NCI-H1694 treated with DMSO at 0.1 percent for 48 hours (cell line): Measurements from ENCODE around the gene NFKBIE.
A peak's percentile ranks its signal among the peaks of the same experiment; 100 is the strongest.
"Not testable (repeated sequence)": the region's sequence is repeated elsewhere in the genome, so short reads cannot be mapped to it uniquely, and the experiment has no call there.

ENCODE experiments used
- DNase-seq: peaks from one replicate; lab custom pipeline; 2025; lab: John Stamatoyannopoulos, UW

Gene NFKBIE

DNA sequence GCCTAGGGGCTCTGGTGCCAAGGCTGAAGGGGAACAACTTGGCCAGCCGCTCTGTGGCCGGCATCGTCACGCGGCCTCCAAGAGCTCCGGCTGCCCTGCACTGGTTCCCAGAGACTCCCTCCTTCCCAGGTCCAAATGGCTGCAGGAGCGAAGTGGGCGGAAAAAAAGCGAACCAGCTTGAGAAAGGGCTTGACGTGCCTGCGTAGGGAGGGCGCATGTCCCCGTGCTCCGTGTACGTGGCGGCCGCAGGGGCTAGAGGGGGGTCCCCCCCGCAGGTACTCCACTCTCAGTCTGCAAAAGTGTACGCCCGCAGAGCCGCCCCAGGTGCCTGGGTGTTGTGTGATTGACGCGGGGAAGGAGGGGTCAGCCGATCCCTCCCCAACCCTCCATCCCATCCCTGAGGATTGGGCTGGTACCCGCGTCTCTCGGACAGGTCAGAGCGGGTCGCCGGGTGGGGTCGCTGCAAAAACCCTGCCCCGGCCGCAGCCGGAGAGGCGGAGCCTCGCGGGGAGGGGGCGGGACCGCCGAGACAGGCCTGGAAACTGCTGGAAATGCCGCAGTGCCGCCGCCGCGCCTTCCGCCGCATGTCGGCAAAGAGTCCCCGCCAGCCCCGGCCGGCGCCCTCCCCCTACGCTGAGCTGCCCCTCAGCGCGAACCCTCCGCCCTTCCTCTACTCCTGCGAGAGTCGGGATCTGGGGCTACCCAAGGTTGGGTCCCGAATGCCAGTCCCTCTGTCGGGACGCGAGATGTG is 19.3 kb downstream of the NFKBIE start:
- peak; percentile 26 for DNase-seq

DNA sequence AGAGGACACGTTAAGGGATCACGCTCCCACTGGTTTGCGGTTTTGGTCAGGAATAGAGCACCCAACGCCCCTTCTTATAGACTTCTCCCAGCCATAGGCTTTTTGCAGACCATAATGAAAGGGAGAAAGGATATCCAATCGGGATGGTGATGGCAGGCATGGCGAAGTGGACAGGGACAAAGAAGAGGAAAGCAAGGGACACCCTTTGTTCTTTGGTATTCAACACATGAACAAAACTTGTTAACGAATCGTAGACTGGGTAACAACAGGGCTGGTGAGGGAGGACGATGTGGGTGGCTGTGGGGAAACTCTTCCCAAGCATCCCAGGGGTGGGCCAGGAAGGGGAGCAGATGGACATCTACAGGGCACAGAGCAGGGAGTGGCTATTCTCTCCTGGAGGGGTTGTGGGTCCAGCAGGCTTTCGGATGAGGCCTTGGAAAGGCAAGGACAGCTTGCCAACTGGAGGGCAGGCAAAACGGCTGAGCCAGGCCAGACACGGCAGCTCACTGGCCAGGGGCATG is 19.9 kb downstream of the NFKBIE start:
- no peak for DNase-seq

DNA sequence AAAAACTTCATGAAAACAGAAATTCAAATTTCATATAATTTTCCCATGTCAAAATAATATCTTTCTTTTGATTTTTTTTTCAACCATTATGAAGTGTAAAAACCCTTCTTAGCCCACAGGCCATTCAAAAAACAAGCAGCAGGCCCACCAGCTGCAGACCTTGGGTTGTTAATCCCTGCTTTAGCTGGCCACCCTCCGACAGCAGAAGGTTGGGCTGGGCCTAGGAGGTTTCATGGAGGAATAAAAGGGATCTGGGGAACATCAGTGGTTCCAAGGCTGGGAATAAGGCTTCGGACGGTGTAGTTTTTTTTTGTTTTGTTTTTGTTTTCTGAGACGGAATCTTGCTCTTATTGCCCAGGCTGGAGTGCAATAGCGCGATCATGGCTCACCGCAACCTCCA is 22.0 kb downstream of the NFKBIE start:
- no peak for DNase-seq

DNA sequence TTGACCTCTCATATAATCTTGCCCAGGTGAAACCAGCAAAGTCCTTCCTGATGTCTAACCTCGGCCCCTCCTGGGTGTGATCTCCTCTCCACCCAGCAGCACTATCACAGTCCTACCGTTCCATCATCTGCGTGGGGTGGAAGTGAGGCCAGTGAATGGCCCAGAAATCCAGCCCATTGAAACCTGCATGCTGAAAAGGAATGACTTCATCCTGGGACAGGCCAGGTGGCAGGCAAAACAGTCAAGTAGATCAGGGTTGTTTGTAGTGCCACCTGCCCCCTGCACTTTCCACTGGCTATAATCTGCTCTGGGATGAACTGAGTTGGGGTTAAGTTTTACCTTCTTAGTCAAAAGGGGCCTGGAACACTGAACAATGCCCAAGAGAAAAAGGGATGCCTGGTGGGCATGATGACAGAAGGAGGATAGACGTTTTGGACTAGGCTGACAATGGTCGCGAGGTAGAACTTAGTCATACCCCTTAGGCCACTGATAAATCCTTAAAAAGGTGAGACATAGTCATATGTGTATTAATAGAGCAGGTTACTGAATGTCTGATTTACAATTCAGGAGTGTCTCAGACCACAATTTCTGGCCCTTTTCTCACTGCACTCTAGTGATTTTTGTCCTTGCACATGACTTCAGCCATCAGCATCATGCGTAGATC is 26.5 kb downstream of the NFKBIE start:
- no peak for DNase-seq

DNA sequence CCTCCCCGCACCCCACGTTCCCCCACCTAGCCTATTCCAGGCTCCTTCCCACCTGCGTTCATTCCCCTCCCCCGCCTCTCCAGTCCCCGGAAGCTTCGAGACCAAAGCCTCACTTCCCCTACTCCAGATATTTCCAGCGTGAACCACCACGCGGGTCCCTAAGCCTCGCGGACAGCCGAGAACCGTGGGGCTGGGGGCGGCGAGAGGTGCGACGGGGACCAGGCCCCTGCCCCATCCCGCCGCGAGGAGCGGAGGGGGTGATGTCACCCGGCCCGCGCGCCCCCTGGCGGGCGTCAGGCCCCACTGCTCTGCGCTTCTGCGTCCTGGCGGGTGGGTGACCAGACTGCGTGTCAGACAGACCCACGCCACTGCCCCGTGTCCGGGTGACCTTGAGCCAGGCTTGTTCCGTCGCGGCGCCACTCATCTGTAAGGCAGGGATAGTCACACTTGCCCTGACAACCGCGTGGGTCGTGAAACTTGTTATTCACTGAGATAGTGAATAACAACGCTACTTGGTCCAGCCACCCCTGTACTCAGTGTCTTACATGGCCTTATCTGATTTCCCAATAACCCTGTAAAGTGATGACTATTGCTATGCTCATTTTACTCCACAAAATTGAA is 27.4 kb downstream of the NFKBIE start:
- peak; percentile 23 for DNase-seq

DNA sequence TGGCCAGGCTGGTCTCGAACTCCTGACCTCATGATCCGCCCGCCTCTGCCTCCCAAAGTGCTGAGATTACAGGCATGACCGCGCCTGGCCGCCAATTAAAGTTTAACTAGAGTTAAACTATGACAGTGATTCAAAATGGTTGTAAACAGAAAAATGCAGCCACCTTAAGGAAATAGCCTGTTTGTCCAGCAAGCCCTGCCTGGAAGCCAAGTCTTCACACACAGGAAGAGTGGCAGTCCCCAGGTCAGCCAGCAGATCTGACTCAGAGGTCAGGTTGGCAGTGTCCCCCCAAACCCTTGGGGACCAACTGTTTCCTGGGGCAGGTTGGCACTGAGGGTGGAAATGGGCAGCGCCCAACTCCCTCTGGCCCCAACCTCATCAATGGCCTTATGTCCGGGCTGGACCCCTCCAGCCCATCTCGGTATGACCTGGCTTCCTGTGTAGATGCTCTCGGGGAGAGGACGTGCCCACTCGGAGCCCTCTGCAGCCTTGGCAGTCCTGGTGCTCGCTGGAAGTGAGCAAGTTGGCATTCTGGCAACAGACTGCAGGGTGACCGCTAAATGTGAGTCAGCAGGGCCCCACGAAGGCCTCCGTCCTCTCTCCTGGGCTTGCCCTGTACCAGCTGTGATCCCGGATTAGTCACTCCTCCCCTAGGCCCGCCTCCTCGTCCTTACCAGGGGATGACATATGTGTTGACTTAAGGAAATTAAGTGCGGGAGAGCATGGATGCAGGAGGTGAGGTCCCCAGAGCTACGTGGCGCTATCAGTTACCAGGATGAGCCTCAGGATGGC is 28.1 kb downstream of the NFKBIE start:
- peak; percentile 69 for DNase-seq

DNA sequence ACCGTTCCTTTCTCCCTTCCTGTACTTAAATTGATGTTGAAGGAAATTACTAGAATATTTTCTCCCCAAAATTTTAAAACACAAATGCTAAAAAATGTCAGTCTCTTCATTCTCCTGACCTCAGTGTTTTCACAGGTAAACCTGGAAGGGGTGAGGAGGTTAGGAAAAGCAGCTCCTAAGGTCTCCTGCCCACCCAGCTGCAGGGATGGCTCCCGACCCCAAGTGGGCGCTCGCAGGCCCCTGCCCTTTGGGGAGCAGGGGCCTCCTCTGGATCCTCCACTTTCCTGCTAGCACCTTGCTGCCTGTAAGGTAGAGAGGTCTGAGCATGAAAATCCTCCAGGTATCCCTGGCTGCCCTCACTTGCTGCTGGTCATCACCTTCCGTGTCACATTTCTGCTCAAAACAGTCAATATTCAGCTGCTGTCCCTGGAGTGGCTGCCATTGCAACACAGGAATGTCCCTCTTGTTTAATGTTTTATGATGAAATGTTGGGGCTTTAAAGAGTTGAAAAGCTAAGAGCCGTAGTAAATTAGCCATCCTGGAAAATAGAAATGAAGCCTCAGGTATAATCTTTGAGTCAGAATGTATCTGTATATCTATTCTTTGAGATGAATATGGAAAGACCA is 29.3 kb downstream of the NFKBIE start:
- no peak for DNase-seq

DNA sequence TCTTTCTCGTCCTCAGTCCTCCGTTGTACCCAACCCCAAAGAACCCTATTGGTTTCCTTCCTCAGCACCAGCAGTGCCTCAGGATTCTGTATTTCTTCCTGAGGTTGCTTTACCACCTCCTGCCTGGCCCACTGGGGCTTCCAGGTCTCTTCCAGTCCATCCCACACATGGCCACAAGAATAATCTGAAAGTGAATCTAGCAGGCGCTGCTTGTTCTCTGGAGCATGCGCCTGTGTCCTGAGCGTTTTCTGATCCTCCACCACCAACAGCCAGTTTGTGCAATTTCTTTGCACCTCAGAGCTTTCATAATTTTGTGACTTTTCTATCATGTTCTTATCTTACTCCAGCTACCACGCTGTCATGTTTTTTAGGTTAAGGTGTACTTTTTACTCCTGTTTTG is 30.1 kb downstream of the NFKBIE start:
- DNase-seq, result no peak

DNA sequence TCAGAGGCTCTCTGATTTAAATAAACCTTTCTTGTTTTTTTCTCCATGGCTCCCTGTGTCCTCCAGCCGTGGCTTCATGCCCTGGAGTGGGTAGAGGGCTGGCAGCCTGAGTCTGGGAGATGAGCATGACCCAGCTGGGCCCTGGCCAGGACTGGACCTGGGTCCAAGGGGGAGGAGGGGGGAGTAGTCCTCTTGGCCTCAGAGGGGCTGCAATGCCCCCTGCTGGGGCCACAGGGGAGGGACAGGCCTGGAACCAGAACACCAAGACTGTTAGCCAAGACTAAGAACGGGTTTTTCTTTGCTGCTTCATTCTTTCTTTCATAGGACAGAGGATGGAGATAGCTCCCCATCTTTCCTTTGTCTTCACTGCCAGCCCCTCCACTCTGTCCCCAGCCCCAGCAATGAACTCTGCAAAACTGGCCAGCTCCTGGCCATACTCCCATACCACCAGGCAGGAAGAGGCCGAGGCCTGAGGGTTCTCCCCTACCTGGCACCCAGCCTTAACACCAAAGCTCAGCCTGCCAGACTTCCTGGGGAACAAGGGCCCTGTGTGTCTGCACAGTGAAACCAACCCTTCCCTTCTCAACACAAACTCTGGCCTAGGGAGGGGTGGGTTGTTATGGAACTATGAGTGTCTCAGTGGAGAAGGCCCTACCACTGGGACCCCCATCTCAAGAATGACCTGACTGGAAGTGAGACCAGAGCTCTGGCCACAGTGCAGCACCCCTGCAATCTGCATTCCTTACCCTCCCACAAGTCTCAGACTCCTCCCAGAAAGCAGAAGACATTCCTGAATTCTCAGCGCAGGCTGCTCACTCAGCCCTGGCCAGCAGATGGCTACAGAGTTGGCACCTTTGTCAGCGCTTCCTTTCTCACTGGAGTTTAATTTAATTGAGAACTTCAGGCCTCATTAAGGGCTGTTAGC is 31.0 kb downstream of the NFKBIE start:
- peak; percentile 13 for DNase-seq

DNA sequence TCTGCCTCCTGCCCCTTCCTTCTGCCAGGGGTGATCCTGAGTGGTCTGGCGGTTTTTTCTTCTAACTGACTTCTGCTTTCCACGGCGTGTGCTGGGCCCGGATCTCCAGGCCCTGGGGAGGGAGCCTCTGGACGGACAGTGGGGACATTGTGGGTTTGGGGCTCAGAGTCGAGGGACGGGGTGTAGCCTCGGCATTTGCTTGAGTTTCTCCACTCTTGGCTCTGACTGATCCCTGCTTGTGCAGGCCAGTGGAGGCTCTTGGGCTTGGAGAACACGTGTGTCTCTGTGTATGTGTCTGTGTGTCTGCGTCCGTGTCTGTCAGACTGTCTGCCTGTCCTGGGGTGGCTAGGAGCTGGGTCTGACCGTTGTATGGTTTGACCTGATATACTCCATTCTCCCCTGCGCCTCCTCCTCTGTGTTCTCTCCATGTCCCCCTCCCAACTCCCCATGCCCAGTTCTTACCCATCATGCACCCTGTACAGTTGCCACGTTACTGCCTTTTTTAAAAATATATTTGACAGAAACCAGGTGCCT is 31.7 kb downstream of the NFKBIE start:
- no peak for DNase-seq

DNA sequence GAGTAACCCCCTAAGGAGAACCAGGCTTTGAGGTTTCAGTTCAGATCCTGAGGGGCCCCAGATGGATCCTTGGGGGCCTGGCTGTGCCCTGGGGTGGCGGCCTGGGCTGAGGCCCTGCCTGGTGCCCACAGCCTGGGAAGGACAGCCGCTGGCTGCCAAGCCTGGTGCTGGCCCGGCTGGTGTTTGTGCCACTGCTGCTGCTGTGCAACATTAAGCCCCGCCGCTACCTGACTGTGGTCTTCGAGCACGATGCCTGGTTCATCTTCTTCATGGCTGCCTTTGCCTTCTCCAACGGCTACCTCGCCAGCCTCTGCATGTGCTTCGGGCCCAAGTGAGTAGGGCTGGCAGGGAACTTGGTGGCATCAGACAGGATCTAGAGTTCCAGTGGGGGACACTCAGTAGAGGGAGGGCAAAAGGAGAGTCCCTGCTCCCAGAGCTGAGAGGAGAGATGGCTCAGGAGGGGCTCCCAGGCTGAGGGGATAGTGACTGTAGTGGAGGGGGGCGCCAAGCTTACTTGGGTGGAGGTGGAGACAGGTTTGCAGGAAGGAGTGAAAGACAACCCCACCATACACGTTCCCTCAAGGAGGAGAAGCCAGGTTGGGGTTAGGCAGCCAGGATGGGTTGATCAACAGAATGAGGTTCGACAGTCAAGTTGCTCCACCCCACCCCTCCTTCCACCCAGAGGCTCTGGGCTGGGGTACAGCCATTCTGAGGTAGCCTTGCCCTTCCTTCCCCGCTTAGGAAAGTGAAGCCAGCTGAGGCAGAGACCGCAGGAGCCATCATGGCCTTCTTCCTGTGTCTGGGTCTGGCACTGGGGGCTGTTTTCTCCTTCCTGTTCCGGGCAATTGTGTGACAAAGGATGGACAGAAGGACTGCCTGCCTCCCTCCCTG is 32.4 kb downstream of the NFKBIE start:
- no peak for DNase-seq

DNA sequence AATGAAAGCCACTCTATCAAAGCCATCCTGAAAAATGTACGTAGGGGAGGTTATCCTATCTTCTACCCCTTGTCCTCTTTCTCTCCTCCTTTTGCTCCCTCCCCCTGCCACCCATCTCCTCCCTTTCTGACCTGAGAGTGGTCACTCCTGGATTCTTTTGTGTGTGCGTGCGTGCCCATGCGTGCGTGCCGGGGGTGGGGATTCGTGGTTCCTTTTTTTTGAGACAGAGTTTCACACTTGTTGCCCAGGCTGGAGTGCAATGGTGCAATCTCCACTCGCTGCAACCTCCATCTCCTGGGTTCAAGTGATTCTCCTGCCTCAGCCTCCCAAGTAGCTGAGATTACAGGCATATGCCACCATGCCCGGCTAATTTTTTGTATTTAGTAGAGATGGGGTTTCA is 33.9 kb downstream of the NFKBIE start:
- DNase-seq, result not testable (repeated sequence)

DNA sequence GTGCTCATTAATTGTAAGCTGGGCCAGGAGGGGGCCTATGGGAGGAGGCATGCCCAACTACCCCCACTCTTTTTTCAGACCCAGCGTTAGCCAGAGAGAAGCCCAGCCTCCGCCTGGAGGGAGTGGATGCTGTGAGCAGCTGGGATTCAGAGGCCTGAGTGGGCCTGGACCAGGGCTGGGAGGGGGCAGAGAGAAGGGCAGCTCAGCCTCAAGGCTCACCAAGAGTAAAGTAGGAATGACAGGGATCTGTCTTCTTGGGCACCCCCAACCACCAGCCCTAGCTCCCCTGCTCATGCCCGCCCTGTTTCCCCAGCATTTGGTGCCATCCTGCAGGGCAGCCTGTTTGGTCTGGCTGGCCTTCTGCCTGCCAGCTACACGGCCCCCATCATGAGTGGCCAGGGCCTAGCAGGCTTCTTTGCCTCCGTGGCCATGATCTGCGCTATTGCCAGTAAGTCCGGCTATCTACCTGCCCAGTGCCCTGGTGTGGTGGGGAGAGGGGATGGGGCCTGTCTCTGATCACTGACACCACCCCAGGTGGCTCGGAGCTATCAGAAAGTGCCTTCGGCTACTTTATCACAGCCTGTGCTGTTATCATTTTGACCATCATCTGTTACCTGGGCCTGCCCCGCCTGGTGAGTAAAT is 35.2 kb downstream of the NFKBIE start:
- no peak for DNase-seq

DNA sequence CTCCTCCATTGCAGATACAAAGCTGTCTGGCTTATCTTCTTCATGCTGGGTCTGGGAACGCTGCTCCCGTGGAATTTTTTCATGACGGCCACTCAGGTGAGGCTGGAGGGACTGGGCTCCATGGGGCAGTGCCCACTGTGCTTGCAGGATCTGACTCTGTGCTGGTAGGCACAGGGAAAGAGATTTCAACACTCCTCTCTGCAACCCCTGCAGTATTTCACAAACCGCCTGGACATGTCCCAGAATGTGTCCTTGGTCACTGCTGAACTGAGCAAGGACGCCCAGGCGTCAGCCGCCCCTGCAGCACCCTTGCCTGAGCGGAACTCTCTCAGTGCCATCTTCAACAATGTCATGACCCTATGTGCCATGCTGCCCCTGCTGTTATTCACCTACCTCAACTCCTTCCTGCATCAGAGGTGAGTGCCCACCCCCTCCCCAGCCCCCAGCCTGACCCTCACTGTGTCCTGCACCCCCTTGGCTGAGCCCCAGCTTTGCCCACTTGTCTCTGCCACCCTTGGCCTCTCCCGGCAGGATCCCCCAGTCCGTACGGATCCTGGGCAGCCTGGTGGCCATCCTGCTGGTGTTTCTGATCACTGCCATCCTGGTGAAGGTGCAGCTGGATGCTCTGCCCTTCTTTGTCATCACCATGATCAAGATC is 35.8 kb downstream of the NFKBIE start:
- no peak for DNase-seq

DNA sequence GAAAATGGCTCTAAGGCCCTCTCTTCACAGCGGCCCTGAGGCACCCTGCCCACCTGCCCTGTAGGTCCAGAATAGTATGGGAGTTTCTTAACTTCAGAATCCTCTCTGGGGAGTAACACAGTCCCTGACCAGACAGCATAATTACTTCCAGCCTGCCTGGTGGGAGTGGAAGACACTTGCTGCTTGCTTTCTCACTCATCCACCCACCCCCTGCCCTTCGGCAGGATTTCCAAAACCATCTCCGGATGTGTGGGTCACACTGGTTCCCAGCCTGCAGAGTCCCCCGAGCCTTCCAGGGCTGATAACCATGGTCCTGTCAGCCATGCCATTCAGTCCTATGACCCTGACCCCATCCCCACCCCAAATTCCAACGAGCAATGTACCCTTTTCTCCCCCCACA is 36.5 kb downstream of the NFKBIE start:
- no peak for DNase-seq

DNA sequence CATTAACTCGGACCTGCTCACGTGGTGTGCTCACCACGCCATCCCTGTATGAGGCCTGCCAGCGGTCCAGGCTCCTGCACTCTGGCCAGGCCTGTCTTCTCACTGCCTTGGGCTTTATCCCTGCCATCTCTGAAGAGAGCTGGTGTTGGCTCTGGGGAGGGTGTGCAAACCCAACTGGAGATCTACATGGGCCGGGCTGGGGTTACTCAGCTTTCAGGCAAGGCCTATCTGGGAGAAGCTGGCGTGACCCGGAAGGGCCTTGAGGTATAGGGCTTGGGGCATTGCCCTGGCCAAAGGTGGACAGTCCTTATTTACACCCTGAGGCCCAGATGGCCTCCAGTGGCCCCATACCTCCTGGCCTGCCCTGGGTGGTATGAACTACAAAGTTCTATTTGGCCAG is 36.9 kb downstream of the NFKBIE start:
- DNase-seq, result no peak

DNA sequence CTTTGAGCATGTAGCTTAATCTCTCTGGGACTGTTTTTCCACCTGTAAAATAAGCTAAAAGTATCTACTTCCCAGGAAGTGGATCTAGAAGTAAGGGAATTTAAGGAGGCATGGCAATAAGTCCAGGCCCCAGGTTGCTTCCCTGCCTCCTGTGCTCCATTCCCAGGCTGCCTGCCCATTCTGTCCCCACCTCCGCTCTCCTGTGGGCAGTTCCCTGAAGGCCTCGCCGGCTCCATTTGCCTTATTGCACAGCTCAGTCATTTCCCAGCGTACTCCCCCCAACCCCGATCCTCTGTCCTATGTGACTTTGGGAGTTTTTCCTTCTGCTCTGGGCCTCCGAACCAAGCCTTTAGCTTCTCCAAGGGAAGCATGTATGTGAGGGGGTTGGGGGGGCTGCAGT is 37.3 kb downstream of the NFKBIE start:
- DNase-seq, result no peak

DNA sequence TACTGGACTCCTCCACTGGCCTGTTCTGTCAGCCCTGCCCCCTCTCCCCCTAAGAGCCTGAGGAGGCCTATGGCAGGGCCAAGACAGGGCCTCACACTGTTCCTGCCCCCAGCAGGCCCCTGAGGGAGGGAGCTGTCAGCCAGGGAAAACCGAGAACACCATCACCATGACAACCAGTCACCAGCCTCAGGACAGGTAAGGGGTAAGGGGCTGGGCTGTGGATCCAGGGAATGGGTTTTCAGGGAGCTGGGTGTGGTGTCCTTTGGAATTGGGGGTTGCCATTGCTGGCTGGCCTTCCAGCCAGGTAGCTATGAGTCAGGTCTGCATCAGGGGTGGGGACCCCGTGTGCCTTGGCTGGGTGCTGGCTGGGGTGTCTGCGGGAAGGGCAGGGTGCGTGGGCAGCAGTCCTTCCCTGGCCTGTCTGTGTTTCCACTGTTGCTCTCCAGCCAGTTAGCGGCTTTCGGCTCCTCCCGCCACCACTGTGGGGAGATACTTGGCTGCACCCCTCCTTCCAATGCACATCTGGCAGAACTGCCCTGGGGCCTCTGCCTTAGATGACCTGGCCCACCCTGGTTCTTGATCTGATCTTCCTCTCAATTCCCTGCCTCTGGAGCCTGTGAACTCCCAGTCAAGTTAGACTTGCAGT is 38.1 kb downstream of the NFKBIE start:
- DNase-seq, result no peak
